GM19372 (cell line): ENCODE data around the gene UGT1A8.

ENCODE experiments used
- ATAC-seq: cut with Tn5 transposase; IDR thresholded peaks from one replicate; pipeline ENCODE4 v1.9.1; 2021; ENCODE audit warnings: mild to moderate bottlenecking, low read depth, moderate library complexity; ENCODE audit not compliant: unreplicated experiment

UGT1A8 gene

GRCh38 chr2:233758141-233758540, 140.7 kb downstream of the UGT1A8 start:
- ATAC-seq: no peak

GRCh38 chr2:233758849-233759248, 141.4 kb downstream of the UGT1A8 start:
- ATAC-seq: no peak

- ATAC-seq: no peak
Observed at GRCh38 chr2:233760043-233760442, 142.6 kb downstream of the UGT1A8 start, which contains the start of gene UGT1A1. TSS of gene UGT1A1 (plus strand) at chr2:233760270. CDS start at chr2:233760288, 18 bp downstream.

- no peak for ATAC-seq
Observed at GRCh38 chr2:233761040-233761769, 143.8 kb downstream of the UGT1A8 start.

GRCh38 chr2:233764264-233764663, 146.8 kb downstream of the UGT1A8 start:
- no peak for ATAC-seq

- ATAC-seq: no peak
Observed at GRCh38 chr2:233764761-233765160, 147.3 kb downstream of the UGT1A8 start.

- no peak for ATAC-seq
Observed at GRCh38 chr2:233766416-233766815, 149.0 kb downstream of the UGT1A8 start.

- no peak for ATAC-seq
Observed at GRCh38 chr2:233768076-233768475, 150.6 kb downstream of the UGT1A8 start.

- ATAC-seq: no peak
Observed at GRCh38 chr2:233769260-233769659, 151.8 kb downstream of the UGT1A8 start.

GRCh38 chr2:233772153-233772552, 154.7 kb downstream of the UGT1A8 start:
- ATAC-seq: no peak

- no peak for ATAC-seq
Observed at GRCh38 chr2:233772583-233772982, 155.2 kb downstream of the UGT1A8 start.

- no peak for ATAC-seq
Observed at GRCh38 chr2:233773854-233774253, 156.4 kb downstream of the UGT1A8 start.

- ATAC-seq: no peak
Observed at GRCh38 chr2:233775414-233775813, 158.0 kb downstream of the UGT1A8 start.

GRCh38 chr2:233778030-233778429, 160.6 kb downstream of the UGT1A8 start, which contains the start of gene MROH2A:
TSS of gene MROH2A (plus strand) at chr2:233778330. CDS start at chr2:233779359, 1,029 bp downstream.
- no peak for ATAC-seq

GRCh38 chr2:233779722-233780121, 162.3 kb downstream of the UGT1A8 start:
- no peak for ATAC-seq

- no peak for ATAC-seq
Observed at GRCh38 chr2:233780771-233781170, 163.3 kb downstream of the UGT1A8 start.

GRCh38 chr2:233789554-233789953, 172.1 kb downstream of the UGT1A8 start:
- ATAC-seq: no peak

- no peak for ATAC-seq
Observed at GRCh38 chr2:233791151-233791882, 173.9 kb downstream of the UGT1A8 start.

GRCh38 chr2:233791883-233792329, 174.5 kb downstream of the UGT1A8 start:
- no peak for ATAC-seq

GRCh38 chr2:233792720-233793119, 175.3 kb downstream of the UGT1A8 start:
- no peak for ATAC-seq

- ATAC-seq: no peak
Observed at GRCh38 chr2:233793465-233794127, 176.2 kb downstream of the UGT1A8 start.
